Ishikawa (cell line): ENCODE data around the gene NFAM1.

ENCODE experiments used
- CEBPB ChIP-seq: IDR thresholded peaks from 2 replicates; pipeline ENCODE4 v1.6.1; 2012
- EGR1 ChIP-seq: IDR thresholded peaks from 2 replicates; pipeline ENCODE4 v1.6.1; 2012
- EP300 ChIP-seq: IDR thresholded peaks from 2 replicates; pipeline ENCODE4 v1.6.1; 2012; ENCODE audit warnings: borderline replicate concordance
- FOXM1 ChIP-seq: IDR thresholded peaks from 2 replicates; pipeline ENCODE4 v1.6.1; 2012; ENCODE audit warnings: low read depth, borderline replicate concordance
- MAX ChIP-seq: IDR thresholded peaks from 2 replicates; pipeline ENCODE4 v1.6.1; 2012
- RAD21 ChIP-seq: IDR thresholded peaks from 2 replicates; pipeline ENCODE4 v1.6.1; 2012; ENCODE audit warnings: low read depth
- TCF12 ChIP-seq: IDR thresholded peaks from 2 replicates; pipeline ENCODE4 v1.6.1; 2012; ENCODE audit warnings: low read depth
- TEAD4 ChIP-seq: IDR thresholded peaks from 2 replicates; pipeline ENCODE4 v1.6.1; 2012
- USF1 ChIP-seq: IDR thresholded peaks from 2 replicates; pipeline ENCODE4 v1.6.1; 2012
- YY1 ChIP-seq: IDR thresholded peaks from 2 replicates; pipeline ENCODE4 v1.6.1; 2012; ENCODE audit warnings: low read depth
- ZBTB7A ChIP-seq: IDR thresholded peaks from 2 replicates; pipeline ENCODE4 v1.6.1; 2012; ENCODE audit warnings: low read depth
- TF ChIP-seq, protein P1 (sequence below): IDR thresholded peaks from 2 replicates; pipeline ENCODE4 v1.6.1; 2012; ENCODE audit warnings: low read depth, mild to moderate bottlenecking

- TF ChIP-seq, protein P1, sequence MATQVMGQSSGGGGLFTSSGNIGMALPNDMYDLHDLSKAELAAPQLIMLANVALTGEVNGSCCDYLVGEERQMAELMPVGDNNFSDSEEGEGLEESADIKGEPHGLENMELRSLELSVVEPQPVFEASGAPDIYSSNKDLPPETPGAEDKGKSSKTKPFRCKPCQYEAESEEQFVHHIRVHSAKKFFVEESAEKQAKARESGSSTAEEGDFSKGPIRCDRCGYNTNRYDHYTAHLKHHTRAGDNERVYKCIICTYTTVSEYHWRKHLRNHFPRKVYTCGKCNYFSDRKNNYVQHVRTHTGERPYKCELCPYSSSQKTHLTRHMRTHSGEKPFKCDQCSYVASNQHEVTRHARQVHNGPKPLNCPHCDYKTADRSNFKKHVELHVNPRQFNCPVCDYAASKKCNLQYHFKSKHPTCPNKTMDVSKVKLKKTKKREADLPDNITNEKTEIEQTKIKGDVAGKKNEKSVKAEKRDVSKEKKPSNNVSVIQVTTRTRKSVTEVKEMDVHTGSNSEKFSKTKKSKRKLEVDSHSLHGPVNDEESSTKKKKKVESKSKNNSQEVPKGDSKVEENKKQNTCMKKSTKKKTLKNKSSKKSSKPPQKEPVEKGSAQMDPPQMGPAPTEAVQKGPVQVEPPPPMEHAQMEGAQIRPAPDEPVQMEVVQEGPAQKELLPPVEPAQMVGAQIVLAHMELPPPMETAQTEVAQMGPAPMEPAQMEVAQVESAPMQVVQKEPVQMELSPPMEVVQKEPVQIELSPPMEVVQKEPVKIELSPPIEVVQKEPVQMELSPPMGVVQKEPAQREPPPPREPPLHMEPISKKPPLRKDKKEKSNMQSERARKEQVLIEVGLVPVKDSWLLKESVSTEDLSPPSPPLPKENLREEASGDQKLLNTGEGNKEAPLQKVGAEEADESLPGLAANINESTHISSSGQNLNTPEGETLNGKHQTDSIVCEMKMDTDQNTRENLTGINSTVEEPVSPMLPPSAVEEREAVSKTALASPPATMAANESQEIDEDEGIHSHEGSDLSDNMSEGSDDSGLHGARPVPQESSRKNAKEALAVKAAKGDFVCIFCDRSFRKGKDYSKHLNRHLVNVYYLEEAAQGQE: no peak
- no peak for TF ChIP-seq RAD21
- TF ChIP-seq FOXM1: no peak
- TF ChIP-seq EP300: no peak
- no peak for TF ChIP-seq YY1
- no peak for TF ChIP-seq TEAD4
- no peak for TF ChIP-seq USF1
- no peak for TF ChIP-seq TCF12
- TF ChIP-seq ZBTB7A: no peak
- TF ChIP-seq CEBPB: no peak
- TF ChIP-seq MAX: no peak
- no peak for TF ChIP-seq EGR1
Measured at GRCh38 chr22:42401535-42402334, 30.5 kb downstream of the NFAM1 start.
